SJSA1 (cell line): Measurements from ENCODE around the gene ASGR2. TPM values are rescaled to one million over a fixed set of nuclear protein-coding genes. Genes with fewer than 3 reads are reported as not detected.
"Not testable (repeated sequence)": the region's sequence is repeated elsewhere in the genome, so short reads cannot be mapped to it uniquely, and the experiment has no call there.

ENCODE experiments used
- DNase-seq, 2 experiments: peaks; one replicate each; pipeline ENCODE4 v3.0.0-alpha.2; 2015 to 2020; ENCODE audit warnings: low spot score in 2 of 2, low read depth in 1 of 2
- H3K27ac ChIP-seq: fragments of 250-450 bp; sonication (Bioruptor Pico); 2 replicates; pipeline ENCODE4 v1.5.1; 2020; ENCODE audit warnings: mild to moderate bottlenecking, moderate library complexity
- H3K27me3 ChIP-seq: fragments of 250-450 bp; sonication (Bioruptor Pico); replicated peaks from 2 replicates; pipeline ENCODE4 v1.5.1; 2020; ENCODE audit warnings: mild to moderate bottlenecking, moderate library complexity
- H3K36me3 ChIP-seq: fragments of 250-450 bp; sonication (Bioruptor Pico); 2 replicates; pipeline ENCODE4 v1.5.1; 2020; ENCODE audit warnings: mild to moderate bottlenecking
- H3K4me1 ChIP-seq: fragments of 250-450 bp; sonication (Bioruptor Pico); replicated peaks from 2 replicates; pipeline ENCODE4 v1.6.1; 2021; ENCODE audit warnings: mild to moderate bottlenecking
- H3K4me3 ChIP-seq: fragments of 250-450 bp; sonication (Bioruptor Pico); 2 replicates; pipeline ENCODE4 v1.5.1; 2020; ENCODE audit warnings: mild to moderate bottlenecking
- H3K9me3 ChIP-seq: fragments of 250-450 bp; sonication (Bioruptor Pico); replicated peaks from 2 replicates; pipeline ENCODE4 v1.5.1; 2020; ENCODE audit warnings: mild to moderate bottlenecking
- total RNA-seq: library from RNA; depleted of rRNA; stranded (reverse); fragments of >200 nt; shearing (Covaris generic); gene quantifications from 2 replicates; pipeline ENCODE4 v1.2.3, GENCODE V29; 2014

The ASGR2 gene
- total RNA-seq, 1 experiment from 2014 or later: not detected

DNA sequence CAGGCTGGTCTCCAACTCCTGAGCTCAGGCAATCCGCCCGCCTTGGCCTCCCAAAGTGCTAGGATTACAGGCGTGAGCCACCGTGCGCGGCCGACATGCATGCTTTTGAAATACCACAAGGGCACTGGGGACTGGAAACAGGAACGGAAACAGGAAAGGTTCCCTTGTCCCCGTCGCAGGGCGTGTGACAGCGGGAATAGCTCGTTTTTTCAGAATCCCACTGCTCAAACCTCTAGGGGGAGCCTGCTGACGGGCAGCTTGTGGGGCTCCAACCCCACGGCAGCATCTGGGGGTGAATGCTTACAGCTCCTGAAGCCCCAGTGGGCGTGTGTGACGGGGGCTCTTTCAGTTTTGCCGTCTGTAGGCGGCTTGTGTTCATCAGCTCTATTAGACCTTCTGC lies 18.8 kb upstream of the ASGR2 start:
- DNase-seq: no peak
- H3K27ac ChIP-seq: no peak overlapping the region
- peaks cover 36% of the 10 kb centered on the region for H3K27me3 ChIP-seq
- no peaks in the 10 kb centered on the region for H3K9me3 ChIP-seq
- H3K4me3 ChIP-seq: no peak overlapping the region
- H3K36me3 ChIP-seq: no peaks in the 10 kb centered on the region
- H3K4me1 ChIP-seq: no peaks in the 10 kb centered on the region

DNA sequence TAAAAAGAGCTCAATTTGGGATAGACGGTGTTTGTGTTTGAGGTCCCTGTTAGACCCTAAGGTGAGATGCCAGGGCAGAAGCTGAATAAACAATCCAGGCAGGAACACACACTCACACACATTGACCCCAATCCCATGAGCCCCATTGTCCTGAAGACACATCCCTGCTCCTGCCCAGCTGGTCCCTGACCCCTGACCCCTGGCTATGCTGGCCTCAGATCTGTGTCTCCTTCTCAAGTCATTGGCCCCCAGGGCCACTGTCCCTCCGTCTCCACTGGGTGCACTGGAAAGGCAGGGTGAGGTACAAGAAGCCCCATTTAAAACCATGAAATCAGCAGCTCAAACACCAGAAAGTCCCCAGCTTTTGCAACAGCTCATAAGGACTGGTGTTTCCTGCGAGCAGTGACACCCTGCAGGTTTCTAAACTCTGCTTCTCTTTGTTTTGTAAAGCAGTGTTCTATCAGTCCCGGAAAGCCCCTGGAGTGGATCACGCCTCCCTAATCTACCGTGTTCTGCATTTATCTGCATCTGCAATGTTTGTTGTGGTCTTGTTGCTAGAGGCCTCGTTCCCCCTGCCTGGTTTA lies 18.0 kb upstream of the ASGR2 start:
- Histone ChIP-seq H3K9me3 (no peaks in the 10 kb centered on the region), H3K27ac (no peak overlapping the region), H3K36me3 (no peaks in the 10 kb centered on the region), H3K4me3 (no peak overlapping the region), H3K27me3 (peaks cover 36% of the 10 kb centered on the region), H3K4me1 (no peaks in the 10 kb centered on the region)
- no peak for DNase-seq

DNA sequence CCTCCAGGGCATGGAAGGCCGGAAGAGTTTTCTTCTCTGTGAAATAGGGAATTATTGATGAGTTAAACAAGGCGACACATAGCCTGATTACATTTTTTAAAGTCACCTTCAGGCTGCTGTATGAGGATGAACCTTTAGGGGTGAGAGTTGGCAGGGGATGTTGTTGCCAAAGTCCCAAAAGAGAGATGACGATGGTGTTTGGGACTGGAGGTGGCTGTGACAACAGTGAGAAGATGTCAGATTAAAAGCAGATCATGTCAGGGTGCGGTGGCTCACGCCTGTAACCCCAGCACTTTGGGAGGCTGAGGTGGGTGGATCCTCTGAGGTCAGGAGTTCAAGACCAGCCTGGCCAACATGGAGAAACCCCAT lies 16.8 kb upstream of the ASGR2 start:
- Histone ChIP-seq H3K27ac (no peak overlapping the region), H3K9me3 (no peaks in the 10 kb centered on the region), H3K4me3 (no peak overlapping the region), H3K36me3 (no peaks in the 10 kb centered on the region), H3K4me1 (no peaks in the 10 kb centered on the region), H3K27me3 (peaks cover 26% of the 10 kb centered on the region)
- DNase-seq: no peak

DNA sequence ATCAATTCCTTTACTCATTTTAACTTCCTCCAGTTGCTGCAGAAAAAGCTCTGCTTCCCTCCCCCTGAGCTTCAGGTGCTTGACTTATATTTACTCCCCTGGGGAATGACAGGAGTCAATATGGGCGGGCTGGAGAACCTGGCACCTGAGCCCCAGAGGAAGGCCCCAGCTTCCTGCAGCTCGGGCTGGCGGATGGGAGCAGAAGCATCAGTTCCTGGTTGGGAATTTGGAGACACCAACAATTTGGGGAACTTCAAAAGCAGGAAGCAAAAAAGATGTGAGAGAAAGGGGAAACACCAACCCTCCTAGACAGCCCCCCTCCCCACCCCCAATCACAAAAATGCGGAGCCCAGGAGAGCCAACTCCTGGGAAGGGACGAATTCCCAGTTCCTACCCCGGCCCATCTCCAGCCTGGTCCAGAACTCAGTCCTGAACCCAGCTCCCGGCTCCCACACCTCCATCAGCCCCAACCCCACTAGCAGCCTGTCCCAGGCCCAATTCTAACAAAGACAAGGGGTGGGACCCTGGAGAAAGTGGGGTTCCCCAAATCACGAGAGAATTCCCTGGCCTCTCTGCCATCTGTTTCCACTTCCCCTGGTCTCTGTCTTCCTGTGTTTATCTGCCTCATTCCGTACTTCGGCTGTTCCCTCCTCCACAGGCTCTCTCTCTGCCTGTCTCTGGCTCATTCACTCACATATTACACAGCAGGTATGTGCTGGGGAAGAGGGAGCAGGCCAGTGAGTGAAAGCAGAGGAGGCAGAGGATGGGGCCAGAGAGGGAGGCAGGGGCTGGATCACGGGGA lies 16.2 kb upstream of the ASGR2 start:
- Histone ChIP-seq H3K27ac (no peak overlapping the region), H3K4me3 (no peak overlapping the region), H3K4me1 (no peaks in the 10 kb centered on the region), H3K36me3 (no peaks in the 10 kb centered on the region), H3K9me3 (no peaks in the 10 kb centered on the region), H3K27me3 (peaks cover 22% of the 10 kb centered on the region)
- DNase-seq: no peak

DNA sequence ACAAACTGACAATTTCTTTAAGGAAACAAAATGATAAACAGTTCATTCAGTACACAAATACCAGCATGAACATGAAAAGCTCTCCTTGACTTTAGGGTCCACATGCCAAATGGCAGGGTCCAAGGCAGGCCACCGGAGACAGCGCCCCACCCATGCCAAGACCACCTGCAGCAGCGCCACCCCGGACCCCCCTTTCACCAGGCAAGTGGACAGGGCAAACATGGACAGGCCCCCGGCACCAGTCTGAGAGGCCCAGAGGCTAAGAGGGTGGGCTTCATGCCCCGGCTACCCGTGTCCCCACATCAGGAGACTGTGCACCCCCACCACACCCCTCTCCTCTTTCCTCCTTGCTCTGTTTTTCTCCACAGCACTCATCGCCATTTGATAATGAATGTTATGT lies 14.7 kb upstream of the ASGR2 start:
- H3K36me3 ChIP-seq: no peaks in the 10 kb centered on the region
- no peak overlapping the region for H3K4me3 ChIP-seq
- no peaks in the 10 kb centered on the region for H3K4me1 ChIP-seq
- no peak overlapping the region for H3K27ac ChIP-seq
- H3K27me3 ChIP-seq: peaks cover 9% of the 10 kb centered on the region; the same call in 1 of the 2 replicates
- no peaks in the 10 kb centered on the region for H3K9me3 ChIP-seq
- DNase-seq: no peak

DNA sequence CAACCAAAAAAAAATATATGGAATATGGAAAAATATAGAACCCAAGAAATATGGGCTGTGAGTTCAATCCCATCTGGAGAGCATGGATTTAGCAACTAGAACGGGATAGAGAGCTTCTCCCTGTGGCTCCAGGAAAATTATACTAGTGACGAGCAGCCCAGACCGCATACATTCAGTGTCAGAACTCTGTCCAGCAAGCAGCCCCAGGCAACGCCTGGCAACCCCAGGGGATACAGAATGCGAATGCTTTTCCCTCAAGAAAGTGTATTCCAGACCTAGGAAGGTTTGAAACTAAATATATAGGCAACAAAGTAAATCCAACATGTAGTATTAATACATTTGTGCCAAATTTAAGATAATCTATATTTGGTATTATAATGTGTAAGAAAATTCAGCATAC lies 13.5 kb upstream of the ASGR2 start:
- Histone ChIP-seq H3K36me3 (no peaks in the 10 kb centered on the region), H3K4me3 (no peak overlapping the region), H3K4me1 (no peaks in the 10 kb centered on the region), H3K27me3 (peaks cover 9% of the 10 kb centered on the region; the same call in 1 of the 2 replicates), H3K27ac (no peak overlapping the region), H3K9me3 (no peaks in the 10 kb centered on the region)
- no peak for DNase-seq

DNA sequence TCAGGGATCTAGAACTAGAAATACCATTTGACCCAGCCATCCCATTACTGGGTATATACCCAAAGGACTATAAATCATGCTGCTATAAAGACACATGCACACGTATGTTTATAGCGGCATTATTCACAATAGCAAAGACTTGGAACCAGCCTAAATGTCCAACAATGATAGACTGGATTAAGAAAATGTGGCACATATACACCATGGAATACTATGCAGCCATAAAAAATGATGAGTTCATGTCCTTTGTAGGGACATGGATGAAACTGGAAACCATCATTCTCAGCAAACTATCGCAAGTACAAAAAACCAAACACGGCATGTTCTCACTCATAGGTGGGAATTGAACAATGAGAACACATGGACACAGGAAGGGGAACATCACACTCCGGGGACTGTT lies 12.9 kb upstream of the ASGR2 start:
- DNase-seq, H3K4me1 ChIP-seq, H3K27ac ChIP-seq, H3K9me3 ChIP-seq, H3K4me3 ChIP-seq, H3K36me3 ChIP-seq: not testable (repeated sequence)
- peaks cover 15% of the 10 kb centered on the region for H3K27me3 ChIP-seq

DNA sequence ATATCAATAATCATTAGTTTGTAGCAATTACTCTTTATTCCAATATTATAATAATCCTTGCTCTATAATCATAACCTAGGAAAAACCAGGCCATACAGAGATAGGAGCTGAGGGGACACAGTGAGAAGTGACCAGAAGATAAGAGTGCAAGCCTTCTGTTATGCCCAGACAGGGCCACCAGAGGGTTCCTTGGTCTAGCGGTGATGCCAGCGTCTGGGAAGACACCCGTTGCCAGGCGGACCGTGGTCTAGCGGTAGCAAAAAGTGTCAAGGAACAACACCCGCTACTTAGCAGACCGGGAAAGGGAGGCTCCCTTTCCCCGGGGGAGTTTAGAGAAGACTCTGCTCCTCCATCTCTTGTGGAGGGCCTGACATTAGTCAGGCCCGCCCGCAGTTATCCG lies 11.8 kb upstream of the ASGR2 start:
- not testable (repeated sequence) for DNase-seq, H3K4me1 ChIP-seq, H3K9me3 ChIP-seq, H3K4me3 ChIP-seq, H3K36me3 ChIP-seq, H3K27ac ChIP-seq
- peaks cover 18% of the 10 kb centered on the region for H3K27me3 ChIP-seq

DNA sequence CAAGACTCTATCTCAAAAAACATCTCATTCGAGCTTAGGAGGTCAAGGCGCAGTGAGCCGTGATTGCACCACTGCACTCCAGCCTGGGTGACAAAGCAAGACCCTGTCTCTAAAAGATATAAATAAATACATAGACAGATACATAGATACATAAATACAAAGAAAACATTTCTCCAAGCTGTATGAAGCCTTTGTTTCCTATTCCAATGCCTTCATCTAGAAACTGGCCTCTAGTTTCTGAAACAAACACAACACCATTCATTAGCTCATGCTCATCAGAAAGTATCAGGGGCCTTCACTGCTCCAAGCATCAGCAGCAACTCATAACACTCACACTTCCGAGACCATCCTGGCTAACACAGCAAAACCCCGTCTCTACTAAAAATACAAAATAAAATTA lies 10.3 kb upstream of the ASGR2 start:
- Histone ChIP-seq H3K4me1 (no peaks in the 10 kb centered on the region), H3K4me3 (no peak overlapping the region), H3K9me3 (no peaks in the 10 kb centered on the region), H3K36me3 (no peaks in the 10 kb centered on the region), H3K27me3 (peaks cover 18% of the 10 kb centered on the region), H3K27ac (no peak overlapping the region)
- DNase-seq: no peak

DNA sequence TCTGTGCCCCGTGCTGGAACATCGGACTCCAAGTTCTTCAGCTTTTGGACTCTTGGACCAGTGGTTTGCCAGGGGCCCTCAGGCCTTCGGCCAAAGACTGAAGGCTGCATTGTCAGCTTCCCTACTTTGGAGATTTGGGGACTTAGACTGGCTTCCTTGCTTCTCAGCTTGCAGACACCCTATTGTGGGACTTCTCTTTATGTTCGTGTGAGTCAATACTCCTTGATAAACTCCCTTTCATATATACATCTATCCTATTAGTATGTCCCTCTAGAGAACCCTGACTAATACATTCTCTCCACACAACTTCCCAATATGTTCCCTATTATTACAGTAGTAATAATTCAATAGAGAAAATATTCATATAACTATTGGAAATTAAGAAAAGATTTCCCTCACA lies 9.2 kb upstream of the ASGR2 start:
- H3K9me3 ChIP-seq: no peaks in the 10 kb centered on the region

DNA sequence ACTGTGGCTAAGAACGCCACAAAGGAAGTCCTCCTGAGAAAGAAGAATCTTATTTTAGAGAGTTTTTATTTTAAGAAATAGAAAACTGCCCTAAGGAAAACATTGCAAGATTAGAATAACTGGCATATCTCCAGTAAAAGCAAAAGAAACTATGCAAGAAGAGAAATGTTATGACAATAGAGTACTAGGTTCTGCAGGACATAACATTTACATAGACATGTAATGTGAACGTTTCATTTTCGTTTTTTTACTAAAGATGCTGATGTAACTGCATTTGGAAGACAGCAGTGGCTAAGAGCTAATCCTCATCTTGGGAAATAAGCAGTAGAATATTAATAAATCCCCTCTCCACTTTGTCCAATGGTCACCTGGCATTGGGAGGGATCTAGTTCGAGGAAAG lies 7.8 kb upstream of the ASGR2 start:
- H3K36me3 ChIP-seq: no peaks in the 10 kb centered on the region
- peaks cover 26% of the 10 kb centered on the region for H3K27me3 ChIP-seq
- no peak overlapping the region for H3K4me3 ChIP-seq
- DNase-seq: no peak
- no peaks in the 10 kb centered on the region for H3K9me3 ChIP-seq
- no peak overlapping the region for H3K27ac ChIP-seq
- no peaks in the 10 kb centered on the region for H3K4me1 ChIP-seq

More for the DNA sequence above, 9.2 kb upstream of the ASGR2 start:
- peaks cover 23% of the 10 kb centered on the region for H3K27me3 ChIP-seq
- H3K27ac ChIP-seq: no peak overlapping the region
- DNase-seq: no peak
- no peak overlapping the region for H3K4me3 ChIP-seq
- no peaks in the 10 kb centered on the region for H3K36me3 ChIP-seq
- H3K4me1 ChIP-seq: no peaks in the 10 kb centered on the region

DNA sequence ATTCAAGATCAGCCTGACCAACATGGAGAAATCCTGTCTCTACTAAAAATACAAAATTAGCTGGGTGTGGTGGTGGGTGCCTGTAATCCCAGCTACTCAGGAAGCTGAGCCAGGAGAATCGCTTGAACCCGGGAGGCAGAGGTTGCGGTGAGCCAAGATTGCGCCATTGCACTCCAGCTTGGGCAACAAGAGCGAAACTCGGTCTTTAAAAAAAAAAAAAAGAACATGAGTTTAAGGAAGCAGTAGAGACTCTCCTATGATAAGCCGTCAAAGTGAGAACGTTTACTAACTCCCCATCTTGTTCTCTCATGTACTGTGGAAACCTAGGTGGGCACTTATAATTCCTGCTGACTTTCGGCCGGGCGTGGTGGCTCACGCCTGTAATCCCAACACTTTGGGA lies 6.0 kb upstream of the ASGR2 start:
- H3K27ac ChIP-seq, H3K4me1 ChIP-seq, H3K4me3 ChIP-seq, H3K36me3 ChIP-seq, H3K9me3 ChIP-seq, DNase-seq: not testable (repeated sequence)
- peaks cover 26% of the 10 kb centered on the region for H3K27me3 ChIP-seq

DNA sequence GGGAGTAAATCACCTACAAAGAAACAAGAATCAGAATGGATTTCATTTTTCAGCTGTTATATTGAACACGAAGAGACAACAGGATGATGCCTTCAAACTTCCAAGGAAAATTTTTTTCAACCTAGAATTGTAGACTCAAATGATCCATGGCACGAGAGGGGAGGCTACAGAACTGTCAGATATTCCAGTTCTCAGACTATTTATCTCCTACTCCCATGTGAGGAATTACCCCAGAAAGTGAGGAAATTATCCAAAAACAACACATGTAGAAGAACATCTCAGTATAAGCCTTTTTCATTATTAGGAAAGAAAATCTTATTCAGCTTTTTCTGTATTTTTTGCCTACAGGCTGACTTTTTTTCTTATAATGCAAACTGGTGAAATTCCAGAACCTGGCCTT lies 5.5 kb upstream of the ASGR2 start:
- no peak overlapping the region for H3K4me3 ChIP-seq
- no peaks in the 10 kb centered on the region for H3K36me3 ChIP-seq
- no peaks in the 10 kb centered on the region for H3K4me1 ChIP-seq
- H3K27me3 ChIP-seq: peaks cover 26% of the 10 kb centered on the region
- H3K27ac ChIP-seq: no peak overlapping the region
- no peak for DNase-seq
- H3K9me3 ChIP-seq: no peaks in the 10 kb centered on the region

DNA sequence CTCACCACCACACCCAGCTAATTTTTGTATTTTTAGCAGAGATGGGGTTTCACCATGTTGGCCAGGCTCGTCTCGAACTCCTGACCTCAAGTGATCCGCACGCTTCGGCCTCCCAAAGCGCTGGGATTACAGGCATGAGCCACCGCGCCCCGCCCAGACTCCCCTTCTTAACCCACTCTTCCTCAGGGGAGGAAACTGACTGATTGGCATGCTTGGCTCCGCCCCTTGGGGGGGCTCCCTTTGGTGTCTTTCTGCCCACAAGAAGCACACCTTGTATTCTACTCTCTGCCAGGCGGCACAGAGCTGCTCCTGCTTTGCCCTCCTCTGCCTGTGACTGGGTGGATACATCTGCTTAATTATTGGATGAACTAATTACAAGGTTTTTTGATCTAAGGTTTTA lies 4.7 kb upstream of the ASGR2 start:
- Histone ChIP-seq H3K27ac (no peak overlapping the region), H3K27me3 (peaks cover 26% of the 10 kb centered on the region), H3K36me3 (no peaks in the 10 kb centered on the region), H3K4me3 (no peak overlapping the region), H3K4me1 (no peaks in the 10 kb centered on the region), H3K9me3 (no peaks in the 10 kb centered on the region)
- no peak for DNase-seq
